Liver (tissue), 3 donors: ENCODE data around the gene TNIP1.
A peak's percentile ranks its signal among the peaks of the same experiment; 100 is the strongest.

ENCODE experiments used
- EGR1 ChIP-seq, 2 donors: IDR thresholded peaks; 2 replicates each; pipeline ENCODE4 v1.6.1; 2016 to 2018; ENCODE audit warnings: antibody characterized with exemption in 2 of 2, low read depth in 2 of 2
- GABPA ChIP-seq, 2 donors: IDR thresholded peaks in 1 of 2; conservative IDR thresholded peaks in 1 of 2; 2 replicates each; pipeline ENCODE4 v1.6.1; 2016; ENCODE audit warnings: antibody characterized with exemption in 2 of 2, mild to moderate bottlenecking in 1 of 2, moderate library complexity in 1 of 2
- TAF1 ChIP-seq: conservative IDR thresholded peaks from 2 replicates; pipeline ENCODE4 v1.6.1; 2016; ENCODE audit warnings: antibody characterized with exemption, mild to moderate bottlenecking
- TF ChIP-seq, protein P1 (sequence below): fragments of 150-350 bp; IDR thresholded peaks from 2 replicates; pipeline ENCODE4 v1.5.1; 2017; ENCODE audit warnings: improper control_type of control experiment, low read depth, low read length; ENCODE audit not compliant: missing input control
- TF ChIP-seq, protein P2 (sequence below): IDR thresholded peaks from 2 replicates; pipeline ENCODE4 v1.6.1; 2016; ENCODE audit warnings: antibody characterized with exemption
- TF ChIP-seq, protein P3 (sequence below): IDR thresholded peaks from 2 replicates; pipeline ENCODE4 v1.6.1; 2016; ENCODE audit warnings: antibody characterized with exemption
- TF ChIP-seq, protein P4 (sequence below): IDR thresholded peaks from 2 replicates; pipeline ENCODE4 v1.6.1; 2016; ENCODE audit warnings: antibody characterized with exemption, mild to moderate bottlenecking
- TF ChIP-seq, protein P5 (sequence below): IDR thresholded peaks from 2 replicates; pipeline ENCODE4 v1.6.1; 2016; ENCODE audit warnings: antibody characterized with exemption
- donor health status: healthy.
- donor health status: healthy.

DNA sequence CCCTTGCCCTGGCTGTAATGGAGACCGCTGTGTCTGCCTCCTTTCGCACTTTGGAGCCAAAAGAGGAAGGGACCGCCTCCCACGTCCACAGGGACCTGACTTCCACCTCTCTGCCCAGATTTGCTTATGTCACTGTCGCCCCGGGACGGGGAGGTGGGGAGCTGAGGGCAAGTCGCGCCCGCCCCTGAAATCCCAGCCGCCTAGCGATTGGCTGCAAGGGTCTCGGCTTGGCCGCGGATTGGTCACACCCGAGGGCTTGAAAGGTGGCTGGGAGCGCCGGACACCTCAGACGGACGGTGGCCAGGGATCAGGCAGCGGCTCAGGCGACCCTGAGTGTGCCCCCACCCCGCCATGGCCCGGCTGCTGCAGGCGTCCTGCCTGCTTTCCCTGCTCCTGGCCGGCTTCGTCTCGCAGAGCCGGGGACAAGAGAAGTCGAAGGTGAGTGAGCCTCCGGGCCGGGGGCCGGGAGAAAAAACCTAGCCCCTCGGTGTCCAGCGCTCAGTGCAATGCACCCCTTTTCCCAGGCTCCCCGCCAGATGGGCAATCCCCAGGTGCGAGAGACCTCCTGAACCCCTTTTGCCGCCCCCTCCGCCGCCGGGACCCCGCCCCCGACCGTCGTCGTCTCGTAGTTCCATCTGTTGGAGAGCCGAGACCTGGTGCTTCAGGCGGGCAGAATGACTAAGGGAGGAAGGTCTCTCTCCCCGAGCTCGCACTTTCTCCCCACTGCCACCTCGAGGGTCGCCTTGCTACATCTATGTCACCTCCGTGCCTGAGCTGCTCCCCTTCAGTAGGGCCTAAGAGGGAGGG lies 60.3 kb downstream of the TNIP1 start, which contains the start of gene GPX3:
- TF ChIP-seq, protein P1, sequence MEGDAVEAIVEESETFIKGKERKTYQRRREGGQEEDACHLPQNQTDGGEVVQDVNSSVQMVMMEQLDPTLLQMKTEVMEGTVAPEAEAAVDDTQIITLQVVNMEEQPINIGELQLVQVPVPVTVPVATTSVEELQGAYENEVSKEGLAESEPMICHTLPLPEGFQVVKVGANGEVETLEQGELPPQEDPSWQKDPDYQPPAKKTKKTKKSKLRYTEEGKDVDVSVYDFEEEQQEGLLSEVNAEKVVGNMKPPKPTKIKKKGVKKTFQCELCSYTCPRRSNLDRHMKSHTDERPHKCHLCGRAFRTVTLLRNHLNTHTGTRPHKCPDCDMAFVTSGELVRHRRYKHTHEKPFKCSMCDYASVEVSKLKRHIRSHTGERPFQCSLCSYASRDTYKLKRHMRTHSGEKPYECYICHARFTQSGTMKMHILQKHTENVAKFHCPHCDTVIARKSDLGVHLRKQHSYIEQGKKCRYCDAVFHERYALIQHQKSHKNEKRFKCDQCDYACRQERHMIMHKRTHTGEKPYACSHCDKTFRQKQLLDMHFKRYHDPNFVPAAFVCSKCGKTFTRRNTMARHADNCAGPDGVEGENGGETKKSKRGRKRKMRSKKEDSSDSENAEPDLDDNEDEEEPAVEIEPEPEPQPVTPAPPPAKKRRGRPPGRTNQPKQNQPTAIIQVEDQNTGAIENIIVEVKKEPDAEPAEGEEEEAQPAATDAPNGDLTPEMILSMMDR = no peak
- TF ChIP-seq, protein P2, sequence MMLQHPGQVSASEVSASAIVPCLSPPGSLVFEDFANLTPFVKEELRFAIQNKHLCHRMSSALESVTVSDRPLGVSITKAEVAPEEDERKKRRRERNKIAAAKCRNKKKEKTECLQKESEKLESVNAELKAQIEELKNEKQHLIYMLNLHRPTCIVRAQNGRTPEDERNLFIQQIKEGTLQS = no peak
- TF ChIP-seq, protein P3, sequence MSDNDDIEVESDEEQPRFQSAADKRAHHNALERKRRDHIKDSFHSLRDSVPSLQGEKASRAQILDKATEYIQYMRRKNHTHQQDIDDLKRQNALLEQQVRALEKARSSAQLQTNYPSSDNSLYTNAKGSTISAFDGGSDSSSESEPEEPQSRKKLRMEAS = peak; percentile 84
- TF ChIP-seq, protein P4, sequence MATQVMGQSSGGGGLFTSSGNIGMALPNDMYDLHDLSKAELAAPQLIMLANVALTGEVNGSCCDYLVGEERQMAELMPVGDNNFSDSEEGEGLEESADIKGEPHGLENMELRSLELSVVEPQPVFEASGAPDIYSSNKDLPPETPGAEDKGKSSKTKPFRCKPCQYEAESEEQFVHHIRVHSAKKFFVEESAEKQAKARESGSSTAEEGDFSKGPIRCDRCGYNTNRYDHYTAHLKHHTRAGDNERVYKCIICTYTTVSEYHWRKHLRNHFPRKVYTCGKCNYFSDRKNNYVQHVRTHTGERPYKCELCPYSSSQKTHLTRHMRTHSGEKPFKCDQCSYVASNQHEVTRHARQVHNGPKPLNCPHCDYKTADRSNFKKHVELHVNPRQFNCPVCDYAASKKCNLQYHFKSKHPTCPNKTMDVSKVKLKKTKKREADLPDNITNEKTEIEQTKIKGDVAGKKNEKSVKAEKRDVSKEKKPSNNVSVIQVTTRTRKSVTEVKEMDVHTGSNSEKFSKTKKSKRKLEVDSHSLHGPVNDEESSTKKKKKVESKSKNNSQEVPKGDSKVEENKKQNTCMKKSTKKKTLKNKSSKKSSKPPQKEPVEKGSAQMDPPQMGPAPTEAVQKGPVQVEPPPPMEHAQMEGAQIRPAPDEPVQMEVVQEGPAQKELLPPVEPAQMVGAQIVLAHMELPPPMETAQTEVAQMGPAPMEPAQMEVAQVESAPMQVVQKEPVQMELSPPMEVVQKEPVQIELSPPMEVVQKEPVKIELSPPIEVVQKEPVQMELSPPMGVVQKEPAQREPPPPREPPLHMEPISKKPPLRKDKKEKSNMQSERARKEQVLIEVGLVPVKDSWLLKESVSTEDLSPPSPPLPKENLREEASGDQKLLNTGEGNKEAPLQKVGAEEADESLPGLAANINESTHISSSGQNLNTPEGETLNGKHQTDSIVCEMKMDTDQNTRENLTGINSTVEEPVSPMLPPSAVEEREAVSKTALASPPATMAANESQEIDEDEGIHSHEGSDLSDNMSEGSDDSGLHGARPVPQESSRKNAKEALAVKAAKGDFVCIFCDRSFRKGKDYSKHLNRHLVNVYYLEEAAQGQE = peak; percentile 92
- TF ChIP-seq GABPA (IDR thresholded peaks at IDR 0.05 in 1 of 2, conservative IDR thresholded peaks at IDR 0.05 in 1 of 2) = no peak
- TF ChIP-seq, protein P5, sequence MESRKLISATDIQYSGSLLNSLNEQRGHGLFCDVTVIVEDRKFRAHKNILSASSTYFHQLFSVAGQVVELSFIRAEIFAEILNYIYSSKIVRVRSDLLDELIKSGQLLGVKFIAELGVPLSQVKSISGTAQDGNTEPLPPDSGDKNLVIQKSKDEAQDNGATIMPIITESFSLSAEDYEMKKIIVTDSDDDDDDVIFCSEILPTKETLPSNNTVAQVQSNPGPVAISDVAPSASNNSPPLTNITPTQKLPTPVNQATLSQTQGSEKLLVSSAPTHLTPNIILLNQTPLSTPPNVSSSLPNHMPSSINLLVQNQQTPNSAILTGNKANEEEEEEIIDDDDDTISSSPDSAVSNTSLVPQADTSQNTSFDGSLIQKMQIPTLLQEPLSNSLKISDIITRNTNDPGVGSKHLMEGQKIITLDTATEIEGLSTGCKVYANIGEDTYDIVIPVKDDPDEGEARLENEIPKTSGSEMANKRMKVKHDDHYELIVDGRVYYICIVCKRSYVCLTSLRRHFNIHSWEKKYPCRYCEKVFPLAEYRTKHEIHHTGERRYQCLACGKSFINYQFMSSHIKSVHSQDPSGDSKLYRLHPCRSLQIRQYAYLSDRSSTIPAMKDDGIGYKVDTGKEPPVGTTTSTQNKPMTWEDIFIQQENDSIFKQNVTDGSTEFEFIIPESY = peak; percentile 73
- TF ChIP-seq EGR1 (IDR thresholded peaks at IDR 0.05; ENCODE audit: low read depth in 2 of 2) = no peak
- TF ChIP-seq TAF1 = peak; percentile 96
